MG63 (cell line): Measurements from ENCODE around the gene ENKD1. TPM values are rescaled to one million over a fixed set of nuclear protein-coding genes. Genes with fewer than 3 reads are reported as not detected.
A peak's percentile ranks its signal among the peaks of the same experiment; 100 is the strongest.

Experiments used
- DNase-seq: peaks from one replicate; pipeline ENCODE4 v3.0.0-alpha.2; 2020
- H3K27me3 ChIP-seq: fragments of 250-450 bp; sonication (Bioruptor Pico); 2 replicates; pipeline ENCODE4 v1.5.1; 2020; ENCODE audit warnings: mild to moderate bottlenecking, moderate library complexity
- H3K36me3 ChIP-seq: fragments of 250-450 bp; sonication (Bioruptor Pico); 2 replicates; pipeline ENCODE4 v1.5.1; 2020; ENCODE audit warnings: mild to moderate bottlenecking, moderate library complexity
- H3K4me3 ChIP-seq: fragments of 250-450 bp; sonication (Bioruptor Pico); 2 replicates; pipeline ENCODE4 v1.5.1; 2020; ENCODE audit warnings: mild to moderate bottlenecking, moderate library complexity
- H3K9me3 ChIP-seq: fragments of 250-450 bp; sonication (Bioruptor Pico); 2 replicates; pipeline ENCODE4 v1.5.1; 2020; ENCODE audit warnings: mild to moderate bottlenecking, moderate library complexity
- total RNA-seq: library from RNA; depleted of rRNA; stranded (reverse); fragments of >200 nt; shearing (Covaris generic); gene quantifications from 2 replicates; pipeline ENCODE4 v1.2.3, GENCODE V29; 2014; ENCODE audit warnings: low replicate concordance

ENKD1 gene
- total RNA-seq, 1 experiment from 2014 or later, result 15.7 TPM

DNA sequence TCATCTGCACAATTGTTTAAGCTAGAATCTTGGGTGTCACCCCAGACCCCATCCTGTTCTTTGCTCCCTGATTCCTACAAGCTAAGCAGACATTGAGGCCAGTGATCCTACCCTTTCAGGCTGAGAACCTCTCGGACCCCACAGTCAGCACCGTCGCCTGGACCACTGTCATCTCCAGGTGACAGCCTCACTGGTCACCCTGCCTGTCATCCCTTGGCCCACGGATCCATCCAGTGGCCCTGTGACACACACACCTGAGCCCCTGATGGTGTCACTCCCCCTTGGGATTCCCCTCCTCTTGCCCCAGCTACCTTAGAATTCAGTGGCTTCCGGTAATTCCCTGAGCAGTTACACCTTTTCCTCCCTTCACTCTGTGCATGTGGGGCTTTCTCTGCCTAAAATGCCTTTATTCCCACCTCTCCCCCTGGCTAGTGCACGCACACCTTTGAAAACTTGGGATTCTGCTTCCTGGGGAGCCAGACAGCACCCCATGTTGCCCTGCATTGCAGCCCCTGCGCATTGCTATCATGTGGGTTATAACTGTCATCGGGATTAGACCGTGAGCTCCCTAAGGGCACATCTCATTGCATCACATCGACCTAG is 3.0 kb upstream of the ENKD1 start:
- Histone ChIP-seq H3K9me3 (no peaks in the 10 kb centered on the region), H3K36me3 (no peaks in the 10 kb centered on the region), H3K4me3 (no peak overlapping the region), H3K27me3 (no peaks in the 10 kb centered on the region)
- DNase-seq, result no peak

DNA sequence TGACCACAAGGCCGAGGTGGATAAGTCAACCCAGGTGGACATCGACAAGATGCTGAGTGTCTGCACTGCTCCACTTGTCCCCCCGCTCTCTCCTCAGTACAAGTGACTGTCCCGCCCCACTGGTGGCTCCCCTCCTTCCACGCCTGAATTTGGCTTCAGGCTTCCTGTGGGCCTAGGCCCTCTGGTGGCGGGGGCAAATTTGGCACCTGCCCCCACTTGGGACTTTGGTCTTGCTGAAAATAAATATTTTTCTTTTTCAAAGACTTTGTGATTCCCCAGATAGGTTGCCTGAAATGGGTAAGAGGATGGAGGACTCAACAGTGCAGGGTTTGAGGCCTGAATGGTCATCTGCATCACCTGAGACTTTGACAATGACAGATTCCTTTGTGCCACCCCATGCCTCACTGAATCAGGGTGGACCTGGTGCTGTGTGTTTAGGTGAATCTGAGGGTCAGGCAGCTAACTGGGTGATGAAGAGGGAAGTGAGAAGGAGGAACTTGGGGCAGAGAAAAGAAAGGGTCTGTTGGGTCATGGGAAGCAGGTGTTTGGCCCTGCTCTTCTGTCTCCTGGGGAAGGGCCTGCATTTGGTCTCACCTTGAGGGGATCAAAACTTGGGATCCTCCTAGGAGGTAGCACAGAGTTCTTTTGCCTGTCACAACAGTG is 2.1 kb upstream of the ENKD1 start:
- DNase-seq, result no peak
- no peak overlapping the region for H3K4me3 ChIP-seq
- H3K27me3 ChIP-seq, result no peaks in the 10 kb centered on the region
- no peaks in the 10 kb centered on the region for H3K36me3 ChIP-seq
- no peaks in the 10 kb centered on the region for H3K9me3 ChIP-seq

GRCh38 chr16:67667817-67668494 is 1.4 kb upstream of the ENKD1 start:
- Histone ChIP-seq H3K9me3 (no peaks in the 10 kb centered on the region), H3K4me3 (no peak overlapping the region)
- peak; percentile 76 for DNase-seq

GRCh38 chr16:67667453-67667816 is 885 bp upstream of the ENKD1 start:
- Histone ChIP-seq H3K4me3 (no peak overlapping the region), H3K36me3 (no peaks in the 10 kb centered on the region), H3K9me3 (no peaks in the 10 kb centered on the region), H3K27me3 (no peaks in the 10 kb centered on the region)
- DNase-seq, result no peak

More at GRCh38 chr16:67667817-67668494, 1.4 kb upstream of the ENKD1 start:
- H3K27me3 ChIP-seq, result no peaks in the 10 kb centered on the region
- H3K36me3 ChIP-seq, result no peaks in the 10 kb centered on the region

DNA sequence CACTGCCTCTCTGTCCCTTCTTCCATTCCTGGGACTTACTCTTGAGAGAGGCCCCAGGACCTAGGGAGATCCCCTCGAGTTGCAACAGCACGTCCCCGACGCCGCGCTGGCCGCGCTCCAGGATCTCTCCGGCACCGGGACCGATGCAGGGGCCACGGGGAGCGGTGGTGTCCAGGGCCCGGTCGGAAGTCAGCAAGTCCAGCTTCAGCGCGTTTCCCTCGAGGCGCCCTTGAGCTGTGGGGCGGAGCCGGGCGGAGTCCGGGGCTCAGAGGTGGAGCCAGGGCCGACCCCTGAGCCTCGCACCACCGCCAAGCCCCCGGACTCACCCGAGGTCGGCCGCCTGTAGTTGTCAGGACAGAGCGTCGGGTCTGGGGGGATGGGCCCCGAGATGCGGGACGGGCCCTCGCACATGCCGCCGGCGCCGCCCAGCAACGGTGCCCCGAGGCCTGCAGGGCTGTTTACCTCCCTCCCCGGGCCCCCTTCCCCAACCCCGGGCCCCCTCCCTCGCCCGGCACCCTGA is 458 bp downstream of the ENKD1 start:
- Histone ChIP-seq H3K9me3 (no peaks in the 10 kb centered on the region), H3K4me3 (peak overlapping the region; percentile 59), H3K36me3 (no peaks in the 10 kb centered on the region), H3K27me3 (no peaks in the 10 kb centered on the region)
- DNase-seq, result peak; percentile 24

DNA sequence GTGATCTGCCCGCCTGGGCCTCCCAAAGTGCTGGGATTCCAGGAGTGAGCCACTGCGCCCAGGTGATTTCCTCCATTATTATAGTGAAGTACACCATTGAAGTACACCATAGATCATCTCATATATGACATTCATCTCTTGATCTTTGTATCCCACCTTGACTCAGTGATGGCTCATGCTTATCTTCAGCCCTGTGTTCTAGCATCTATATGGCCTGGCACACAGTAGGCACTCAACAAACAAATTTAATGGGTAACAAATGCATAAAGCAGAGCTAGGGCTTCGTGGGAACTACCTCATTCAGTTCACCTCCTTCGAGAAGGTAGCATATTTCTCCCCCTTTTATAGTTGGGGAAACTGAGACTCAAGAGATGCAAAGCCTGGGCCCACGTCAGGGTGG is 952 bp downstream of the ENKD1 start:
- Histone ChIP-seq H3K9me3 (no peaks in the 10 kb centered on the region), H3K36me3 (no peaks in the 10 kb centered on the region), H3K27me3 (no peaks in the 10 kb centered on the region), H3K4me3 (peak overlapping the region; percentile 59)
- no peak for DNase-seq

DNA sequence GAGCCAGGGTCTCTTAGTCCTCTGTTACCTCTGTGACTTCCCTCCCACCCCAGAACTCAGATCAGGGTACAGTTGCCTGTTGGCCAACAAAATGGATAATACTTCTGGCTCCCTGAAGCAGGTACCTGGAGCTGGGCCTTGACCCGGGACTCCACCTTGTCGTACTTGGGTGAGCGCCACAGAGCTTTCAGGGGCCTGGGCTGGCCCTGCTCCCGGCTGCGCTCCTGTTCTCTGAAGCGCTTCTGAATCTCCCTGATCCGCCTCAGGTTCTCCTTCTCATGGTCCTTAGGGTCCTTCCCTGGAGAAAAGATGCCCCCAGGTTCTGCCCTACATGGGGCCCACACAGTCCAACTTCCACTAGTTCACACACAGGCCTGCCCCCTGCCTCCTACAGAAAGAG is 1.7 kb downstream of the ENKD1 start:
- no peak for DNase-seq
- no peaks in the 10 kb centered on the region for H3K36me3 ChIP-seq
- no peak overlapping the region for H3K4me3 ChIP-seq
- H3K27me3 ChIP-seq, result no peaks in the 10 kb centered on the region
- no peaks in the 10 kb centered on the region for H3K9me3 ChIP-seq

DNA sequence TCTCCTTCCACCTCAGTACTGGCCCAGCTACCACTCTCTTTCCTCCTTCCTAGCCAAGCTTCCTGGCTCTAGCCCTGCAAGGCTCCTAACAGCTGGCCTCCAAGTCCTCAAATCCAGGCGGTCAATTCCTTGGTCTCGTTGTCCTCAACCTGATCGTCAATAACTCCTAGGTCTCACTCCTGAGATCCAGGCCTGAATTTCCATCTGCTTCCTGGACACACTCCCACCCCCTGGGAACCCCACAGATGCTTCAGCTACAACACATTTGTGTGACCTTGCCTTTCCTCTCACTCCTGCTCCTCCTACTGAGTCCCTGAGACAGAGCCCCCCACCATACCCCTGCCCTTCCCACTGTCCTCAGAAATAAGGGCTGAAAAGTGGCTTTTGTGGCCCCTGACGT is 2.3 kb downstream of the ENKD1 start:
- Histone ChIP-seq H3K27me3 (no peaks in the 10 kb centered on the region), H3K4me3 (no peak overlapping the region), H3K9me3 (no peaks in the 10 kb centered on the region), H3K36me3 (no peaks in the 10 kb centered on the region)
- DNase-seq, result no peak

DNA sequence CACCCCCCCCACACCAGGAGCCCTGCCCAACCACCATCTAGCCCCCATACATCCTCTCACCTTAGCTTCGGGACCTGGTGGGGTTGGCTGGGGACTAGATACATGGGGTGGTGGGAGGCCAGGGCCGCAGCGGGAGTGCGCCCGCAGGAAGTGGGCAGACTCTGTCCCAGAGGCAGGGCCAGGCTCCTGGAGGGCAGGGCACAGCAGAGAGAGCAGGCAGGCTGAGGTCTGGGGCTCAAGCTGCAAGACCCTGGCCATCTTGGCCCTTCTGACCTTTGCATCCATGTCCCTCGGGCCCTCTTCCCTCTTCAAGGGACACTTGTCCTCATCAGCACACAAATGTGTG is 2.7 kb downstream of the ENKD1 start:
- no peak for DNase-seq
- no peaks in the 10 kb centered on the region for H3K36me3 ChIP-seq
- no peaks in the 10 kb centered on the region for H3K27me3 ChIP-seq
- H3K9me3 ChIP-seq, result no peaks in the 10 kb centered on the region
- no peak overlapping the region for H3K4me3 ChIP-seq

GRCh38 chr16:67663151-67663876 is 3.2 kb downstream of the ENKD1 start:
- no peak for DNase-seq
- Histone ChIP-seq H3K4me3 (no peak overlapping the region), H3K9me3 (no peaks in the 10 kb centered on the region), H3K36me3 (no peaks in the 10 kb centered on the region), H3K27me3 (no peaks in the 10 kb centered on the region)

- Histone ChIP-seq H3K9me3 (no peaks in the 10 kb centered on the region), H3K27me3 (no peaks in the 10 kb centered on the region), H3K4me3 (no peak overlapping the region), H3K36me3 (no peaks in the 10 kb centered on the region)
- no peak for DNase-seq
Measured at GRCh38 chr16:67662653-67663010, 3.9 kb downstream of the ENKD1 start.

DNA sequence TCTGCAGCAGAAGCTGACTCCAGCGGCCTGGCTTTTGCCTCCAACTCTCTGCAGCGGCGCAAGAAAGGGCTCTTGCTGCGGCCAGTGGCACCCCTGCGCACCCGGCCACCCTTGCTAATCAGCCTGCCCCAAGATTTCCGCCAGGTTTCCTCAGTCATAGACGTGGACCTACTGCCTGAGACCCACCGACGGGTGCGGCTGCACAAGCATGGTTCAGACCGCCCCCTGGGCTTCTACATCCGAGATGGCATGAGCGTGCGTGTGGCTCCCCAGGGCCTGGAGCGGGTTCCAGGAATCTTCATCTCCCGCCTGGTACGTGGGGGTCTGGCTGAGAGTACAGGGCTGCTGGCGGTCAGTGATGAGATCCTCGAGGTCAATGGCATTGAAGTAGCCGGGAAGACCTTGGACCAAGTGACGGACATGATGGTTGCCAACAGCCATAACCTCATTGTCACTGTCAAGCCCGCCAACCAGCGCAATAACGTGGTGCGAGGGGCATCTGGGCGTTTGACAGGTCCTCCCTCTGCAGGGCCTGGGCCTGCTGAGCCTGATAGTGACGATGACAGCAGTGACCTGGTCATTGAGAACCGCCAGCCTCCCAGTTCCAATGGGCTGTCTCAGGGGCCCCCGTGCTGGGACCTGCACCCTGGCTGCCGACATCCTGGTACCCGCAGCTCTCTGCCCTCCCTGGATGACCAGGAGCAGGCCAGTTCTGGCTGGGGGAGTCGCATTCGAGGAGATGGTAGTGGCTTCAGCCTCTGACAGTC is 4.5 kb downstream of the ENKD1 start:
- no peak for DNase-seq
- H3K9me3 ChIP-seq, result no peaks in the 10 kb centered on the region
- no peaks in the 10 kb centered on the region for H3K36me3 ChIP-seq
- H3K27me3 ChIP-seq, result no peaks in the 10 kb centered on the region
- H3K4me3 ChIP-seq, result no peak overlapping the region

DNA sequence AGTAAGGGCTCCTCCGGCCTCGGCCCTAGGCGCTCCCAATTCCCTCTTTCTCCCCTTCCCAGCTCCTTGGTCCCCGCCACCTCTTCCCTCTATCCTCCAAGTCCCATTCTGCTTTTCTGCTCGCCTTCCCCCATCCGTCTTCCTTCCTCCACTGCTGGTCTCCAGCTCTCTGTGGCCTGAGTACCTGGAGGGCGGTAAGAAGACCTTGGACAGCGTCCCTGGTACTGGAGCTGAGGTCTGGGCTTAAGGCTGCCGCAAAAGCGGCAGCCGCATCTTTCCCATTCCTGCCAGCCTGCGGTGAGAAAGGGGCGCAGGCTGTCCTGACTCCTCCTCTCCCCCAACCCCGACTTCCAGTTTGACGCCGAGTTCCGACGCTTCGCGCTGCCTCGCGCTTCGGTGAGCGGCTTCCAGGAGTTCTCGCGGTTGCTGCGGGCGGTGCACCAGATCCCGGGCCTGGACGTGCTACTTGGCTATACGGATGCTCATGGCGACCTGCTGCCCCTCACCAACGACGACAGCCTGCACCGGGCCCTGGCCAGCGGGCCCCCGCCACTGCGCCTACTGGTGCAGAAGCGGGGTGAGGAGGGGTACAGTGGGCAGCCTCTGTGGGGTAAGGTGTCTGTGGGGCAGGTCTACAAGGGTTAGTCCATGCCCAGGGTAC is 5.3 kb downstream of the ENKD1 start:
- no peaks in the 10 kb centered on the region for H3K36me3 ChIP-seq
- H3K4me3 ChIP-seq, result no peak overlapping the region
- no peaks in the 10 kb centered on the region for H3K27me3 ChIP-seq
- H3K9me3 ChIP-seq, result no peaks in the 10 kb centered on the region
- DNase-seq, result no peak

GRCh38 chr16:67660564-67661028 is 6.0 kb downstream of the ENKD1 start, which contains the start of gene PARD6A:
Gene PARD6A, plus strand, starts transcription at chr16:67660960. Its CDS starts 79 bp downstream, at chr16:67661039.
- no peaks in the 10 kb centered on the region for H3K36me3 ChIP-seq

DNA sequence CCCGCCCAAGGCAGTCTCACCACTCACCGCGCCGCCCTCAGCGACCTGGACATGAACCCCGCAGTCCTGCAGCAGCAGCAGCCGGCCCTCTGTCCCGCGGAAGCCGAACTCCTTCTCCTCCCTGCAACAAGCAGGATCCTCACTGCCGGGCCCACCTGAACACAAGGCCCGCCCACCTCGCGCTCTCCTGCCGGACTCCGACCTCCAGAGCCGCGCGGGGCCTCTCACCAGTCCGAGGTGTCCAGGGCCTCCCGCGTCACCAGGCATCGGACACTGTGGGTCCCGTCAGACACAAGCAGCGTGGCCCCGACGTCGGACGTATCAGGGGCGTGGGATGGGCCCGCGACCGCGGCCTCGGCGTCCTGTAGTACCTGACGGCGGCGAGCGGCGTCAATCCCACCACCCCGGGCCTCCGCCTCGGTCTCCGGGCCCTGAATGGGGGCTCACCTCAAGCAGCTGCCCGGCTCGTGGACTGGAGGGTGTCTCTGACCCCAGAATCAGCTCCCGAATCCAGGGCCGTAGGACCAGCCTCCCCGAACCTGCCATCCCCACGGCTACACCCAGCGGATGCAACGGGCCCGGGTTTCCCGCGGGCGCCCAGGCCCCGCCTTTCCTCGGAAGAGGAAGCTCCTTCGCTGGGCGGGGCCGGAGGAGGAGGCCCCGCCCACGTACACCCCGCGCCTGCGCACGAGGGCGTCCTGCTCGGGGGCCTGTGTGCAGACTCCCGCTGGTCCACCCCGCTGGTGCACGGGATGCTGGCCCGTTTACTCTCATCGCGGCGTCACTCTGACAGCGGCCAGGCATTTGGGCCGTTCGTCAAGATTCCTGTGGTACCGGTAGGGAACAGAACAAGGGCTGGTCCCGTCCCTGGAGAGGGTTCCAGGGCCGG is 6.6 kb downstream of the ENKD1 start, which contains the start of gene ACD:
Gene ACD (minus strand): TSS at position 586 of the 889 bp plus-strand sequence. CDS start 40 bp downstream, at position 546.
- no peaks in the 10 kb centered on the region for H3K36me3 ChIP-seq
- DNase-seq, result peak; percentile 81
- no peaks in the 10 kb centered on the region for H3K27me3 ChIP-seq
- peak within 1 kb of the TSS; percentile 78 for H3K4me3 ChIP-seq
- H3K9me3 ChIP-seq, result no peaks in the 10 kb centered on the region

More at GRCh38 chr16:67660564-67661028, 6.0 kb downstream of the ENKD1 start, which contains the start of gene PARD6A:
- H3K4me3 ChIP-seq, result peak within 1 kb of the TSS; percentile 78
- DNase-seq, result peak; percentile 78
- H3K9me3 ChIP-seq, result no peaks in the 10 kb centered on the region
- no peaks in the 10 kb centered on the region for H3K27me3 ChIP-seq
